HG02981 (cell line): ENCODE data around the gene SHISAL1.

Experiments used
- ATAC-seq: cut with Tn5 transposase; IDR thresholded peaks from one replicate; pipeline ENCODE4 v1.9.1; 2021; ENCODE audit warnings: mild to moderate bottlenecking, moderate library complexity; ENCODE audit not compliant: unreplicated experiment

SHISAL1 gene

DNA sequence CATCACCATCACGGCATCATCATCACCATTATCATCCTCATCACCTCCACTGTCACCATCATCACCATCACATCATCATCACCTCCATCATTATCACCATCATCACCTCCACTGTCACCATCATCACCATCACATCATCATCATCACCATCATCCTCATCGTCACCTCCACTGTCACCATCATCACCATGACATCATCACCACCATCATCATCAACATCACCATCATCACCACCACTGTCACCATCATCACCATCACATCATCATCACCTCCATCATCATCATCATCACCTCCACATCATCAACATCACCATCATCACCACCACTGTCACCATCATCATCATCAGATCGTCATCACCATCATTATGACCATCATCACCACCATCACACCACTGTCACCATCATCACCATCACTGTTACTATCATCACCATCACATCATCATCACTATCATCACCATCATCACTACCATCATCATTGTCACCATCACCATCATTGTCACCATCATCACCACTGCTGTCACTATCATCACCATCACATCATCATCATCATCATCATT lies 99.2 kb downstream of the SHISAL1 start:
- no peak for ATAC-seq

DNA sequence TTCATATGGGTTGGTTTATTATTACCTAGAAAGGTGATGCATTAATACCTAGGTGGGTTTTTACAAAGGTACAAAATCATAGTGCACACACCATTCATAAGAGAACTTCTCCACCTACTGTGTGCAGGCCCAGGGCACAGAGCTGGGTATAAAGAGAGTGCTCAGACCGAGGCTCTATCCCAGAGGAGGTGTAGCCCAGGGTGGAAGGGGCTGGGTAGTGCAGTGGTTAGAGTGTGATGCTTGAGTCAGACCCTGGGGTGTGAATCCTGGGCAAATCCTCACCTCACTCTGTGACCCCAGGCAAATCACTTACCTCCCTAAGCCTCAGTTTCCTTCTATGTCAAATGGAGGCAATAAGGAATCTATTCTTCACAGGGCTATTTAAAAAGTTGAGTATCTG lies 99.8 kb downstream of the SHISAL1 start:
- ATAC-seq, result no peak

DNA sequence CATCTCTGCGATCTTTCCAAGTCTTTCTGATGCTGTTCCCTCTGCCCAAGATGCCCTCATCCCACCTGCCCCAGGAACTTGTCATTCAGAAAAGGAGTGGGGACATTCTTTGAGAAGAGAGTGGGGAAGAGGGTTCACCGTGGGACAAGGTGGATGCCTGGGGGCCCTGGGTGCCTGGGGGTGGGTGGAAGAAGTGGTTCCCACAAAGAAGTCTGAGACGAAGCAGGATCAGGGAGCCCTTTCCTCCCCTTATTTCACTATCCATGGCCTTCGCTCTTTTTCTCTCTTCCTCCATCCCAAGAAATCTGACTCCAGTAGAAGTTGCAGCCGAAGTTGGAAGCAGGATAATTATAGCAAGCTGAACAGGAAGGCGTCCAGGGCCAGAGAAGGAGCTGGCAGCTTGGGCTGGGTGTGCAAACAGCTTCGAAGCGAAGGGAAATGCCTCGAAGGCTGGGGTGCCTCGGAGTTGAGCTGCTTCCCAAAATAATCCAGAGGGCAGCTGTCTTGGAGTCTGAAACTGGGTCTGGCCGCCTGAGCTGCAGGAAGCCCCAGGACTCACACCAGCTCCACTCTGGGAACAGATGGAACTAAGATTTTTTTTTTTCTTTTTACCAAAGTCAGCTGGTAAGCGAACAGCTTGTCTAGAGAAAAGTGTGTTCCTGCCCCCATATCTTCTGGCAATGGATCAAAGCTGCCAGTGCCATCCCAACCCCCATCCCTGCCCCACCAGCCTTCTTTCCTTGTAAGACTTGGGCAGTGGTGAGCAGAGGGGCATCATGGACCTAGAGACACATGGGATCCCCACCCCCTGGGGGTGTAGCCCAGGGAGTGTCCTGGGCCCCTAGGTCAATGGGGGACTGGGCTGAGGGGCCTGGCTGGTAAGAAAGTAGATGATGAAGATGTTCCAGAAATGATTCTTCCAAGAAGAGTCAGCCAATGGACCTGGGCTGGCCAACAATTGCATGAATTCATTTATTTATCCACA lies 100.5 kb downstream of the SHISAL1 start:
- no peak for ATAC-seq

DNA sequence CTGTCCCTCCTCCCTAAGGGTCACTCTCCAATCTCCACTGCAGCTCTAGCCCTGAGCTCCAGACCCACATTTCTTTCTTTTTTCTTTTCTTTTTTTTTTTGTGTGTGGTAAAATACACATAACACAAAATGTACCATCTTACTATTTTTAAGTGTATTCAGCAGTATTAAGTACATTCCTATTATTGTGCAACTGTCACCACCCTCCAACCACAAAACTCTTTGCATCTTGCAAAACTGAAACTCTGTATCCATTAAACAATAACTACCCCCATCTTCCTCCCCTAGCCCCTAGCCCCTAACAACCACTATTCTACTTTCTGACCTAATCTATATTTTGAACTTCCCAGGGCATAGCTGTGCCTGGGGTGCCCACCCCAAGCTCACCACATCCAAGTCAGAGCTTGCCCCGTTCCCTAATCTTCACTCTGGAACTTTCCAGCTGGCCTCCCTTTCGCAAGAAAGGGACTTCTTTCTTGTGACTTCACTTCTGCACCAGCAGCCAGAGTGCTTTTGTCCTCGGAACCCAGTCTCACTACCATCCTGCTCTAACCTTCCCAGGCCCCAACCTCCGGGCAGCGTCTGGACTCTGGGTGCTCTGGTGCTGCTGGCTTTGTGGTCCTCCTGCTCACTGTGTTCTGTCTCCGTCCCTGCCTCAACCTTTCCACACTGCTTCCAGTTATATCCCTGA lies 101.3 kb downstream of the SHISAL1 start:
- ATAC-seq, result no peak

DNA sequence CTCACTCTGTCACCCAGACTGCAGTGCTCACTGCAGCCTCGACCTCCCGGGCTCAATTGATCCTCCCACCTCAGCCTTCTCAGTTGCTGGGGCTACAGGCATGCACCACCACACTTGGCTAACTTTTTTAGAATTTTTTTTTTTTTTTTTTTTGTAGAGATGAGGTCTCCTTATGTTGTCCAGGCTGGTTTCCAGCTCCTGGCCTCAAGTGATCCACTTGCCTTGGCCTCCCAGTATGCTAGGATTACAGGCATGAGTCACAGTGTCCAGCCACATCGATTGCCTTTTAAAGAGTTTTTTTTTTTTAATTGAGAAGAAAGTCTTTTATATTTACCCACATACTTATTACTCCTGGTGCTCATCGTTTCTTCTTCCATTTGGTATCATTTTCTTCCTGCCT lies 102.0 kb downstream of the SHISAL1 start:
- no peak for ATAC-seq

DNA sequence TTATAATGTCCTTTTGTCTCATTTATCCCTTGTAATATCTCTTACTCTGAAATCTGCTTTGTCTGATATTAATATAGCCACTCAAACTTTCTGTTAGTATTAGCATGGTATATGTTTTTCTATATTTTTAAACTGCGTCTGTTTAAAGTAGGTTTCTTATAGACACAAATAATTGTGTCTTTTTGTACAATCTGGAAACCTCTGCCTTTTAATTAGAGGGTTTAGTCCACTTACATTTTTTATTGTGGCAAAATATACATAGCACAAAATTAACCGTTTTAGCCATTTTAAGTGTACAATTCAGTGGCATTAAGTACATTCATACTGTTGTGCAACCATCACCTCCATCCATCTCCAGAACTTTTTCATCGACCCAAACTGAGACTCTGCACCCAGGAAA lies 103.4 kb downstream of the SHISAL1 start:
- no peak for ATAC-seq

DNA sequence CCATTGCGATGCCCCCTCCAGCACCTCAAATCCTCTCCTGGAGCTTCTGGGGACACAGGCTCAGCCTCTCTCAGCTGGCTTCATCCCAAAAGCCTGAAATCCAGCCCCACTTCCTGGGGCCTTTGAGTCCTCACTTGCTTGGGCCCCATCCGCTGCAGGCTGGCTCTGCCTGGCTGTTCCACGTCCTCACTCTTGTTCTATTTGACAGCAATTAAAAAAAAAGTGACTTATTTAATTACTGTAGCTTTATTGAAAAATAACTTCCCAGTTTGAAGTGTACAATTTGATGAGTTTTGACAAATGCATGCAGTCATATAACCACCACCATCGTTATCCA lies 104.8 kb downstream of the SHISAL1 start:
- ATAC-seq, result no peak

DNA sequence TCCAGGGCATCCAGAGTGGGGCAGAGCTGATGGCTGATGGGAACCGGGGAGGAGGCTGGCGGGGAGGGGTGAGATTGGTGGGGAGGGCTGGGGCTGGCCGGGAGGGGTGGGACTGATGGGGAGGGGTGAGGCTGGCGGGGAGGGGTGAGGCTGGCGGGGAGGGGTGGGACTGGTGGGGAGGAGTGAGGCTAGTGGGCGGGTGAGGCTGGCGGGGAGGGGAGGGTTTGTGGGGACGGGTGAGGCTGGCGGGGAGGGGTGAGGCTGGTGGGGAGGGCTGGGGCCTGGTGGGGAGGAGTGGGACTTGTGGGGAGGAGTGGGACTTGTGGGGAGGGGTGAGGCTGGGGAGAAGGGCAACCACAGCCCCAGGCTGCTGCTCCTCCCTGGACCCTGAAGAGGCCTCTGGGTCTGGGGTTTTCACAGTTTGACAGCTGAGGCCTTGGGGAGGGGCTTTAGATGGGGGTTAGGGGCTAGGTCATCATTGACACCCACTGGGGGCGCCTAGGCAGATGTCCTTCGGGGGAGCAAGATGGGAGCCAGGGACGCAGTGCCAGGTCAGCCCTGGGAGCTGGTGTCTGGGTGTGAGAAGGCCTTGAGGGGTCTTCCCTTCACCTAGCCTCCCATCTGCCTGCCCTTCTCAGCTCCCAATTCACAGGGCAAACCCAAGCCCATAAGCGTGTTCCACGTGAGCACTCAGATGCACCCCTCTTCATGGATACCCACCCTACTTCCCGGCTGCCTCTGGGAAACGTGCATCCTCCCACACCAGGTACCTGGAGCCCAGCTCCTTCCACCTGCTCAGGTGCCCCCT lies 105.4 kb downstream of the SHISAL1 start:
- ATAC-seq, result no peak

DNA sequence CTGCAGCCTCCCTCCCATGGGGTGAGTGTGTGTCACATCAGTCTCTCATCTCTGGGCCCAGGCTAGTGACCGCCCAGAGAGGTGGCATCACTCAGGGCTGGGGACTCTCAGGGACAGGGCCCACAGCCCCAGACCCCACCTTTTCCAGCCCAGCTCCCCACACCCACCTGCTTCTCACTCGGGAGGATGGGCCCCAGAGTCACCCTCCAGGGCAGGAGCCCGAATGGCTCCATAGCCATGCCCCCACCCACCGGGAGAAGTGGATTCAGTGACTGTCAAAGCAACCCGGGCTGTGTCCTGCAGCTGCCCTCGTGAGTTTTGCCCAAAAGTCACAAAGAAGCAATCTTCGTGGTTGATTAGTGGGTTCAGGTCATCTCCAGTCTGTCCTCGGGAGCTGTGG lies 106.1 kb downstream of the SHISAL1 start:
- ATAC-seq, result no peak

DNA sequence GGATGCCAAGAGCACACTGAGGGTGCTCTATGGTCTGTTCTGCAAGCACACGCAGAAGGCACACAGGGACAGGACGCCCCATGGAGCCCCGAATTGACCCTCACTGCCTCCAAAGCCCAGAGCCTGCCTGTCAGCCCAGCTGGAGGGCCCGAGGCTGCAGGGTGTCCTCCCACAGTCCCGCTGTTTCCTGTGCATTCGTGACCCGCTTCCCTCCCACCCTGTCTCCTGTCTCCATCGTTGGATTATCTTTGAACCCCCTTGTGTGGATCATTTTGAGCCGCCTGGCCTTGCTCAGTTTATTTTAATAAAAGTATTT lies 106.5 kb downstream of the SHISAL1 start:
- no peak for ATAC-seq

DNA sequence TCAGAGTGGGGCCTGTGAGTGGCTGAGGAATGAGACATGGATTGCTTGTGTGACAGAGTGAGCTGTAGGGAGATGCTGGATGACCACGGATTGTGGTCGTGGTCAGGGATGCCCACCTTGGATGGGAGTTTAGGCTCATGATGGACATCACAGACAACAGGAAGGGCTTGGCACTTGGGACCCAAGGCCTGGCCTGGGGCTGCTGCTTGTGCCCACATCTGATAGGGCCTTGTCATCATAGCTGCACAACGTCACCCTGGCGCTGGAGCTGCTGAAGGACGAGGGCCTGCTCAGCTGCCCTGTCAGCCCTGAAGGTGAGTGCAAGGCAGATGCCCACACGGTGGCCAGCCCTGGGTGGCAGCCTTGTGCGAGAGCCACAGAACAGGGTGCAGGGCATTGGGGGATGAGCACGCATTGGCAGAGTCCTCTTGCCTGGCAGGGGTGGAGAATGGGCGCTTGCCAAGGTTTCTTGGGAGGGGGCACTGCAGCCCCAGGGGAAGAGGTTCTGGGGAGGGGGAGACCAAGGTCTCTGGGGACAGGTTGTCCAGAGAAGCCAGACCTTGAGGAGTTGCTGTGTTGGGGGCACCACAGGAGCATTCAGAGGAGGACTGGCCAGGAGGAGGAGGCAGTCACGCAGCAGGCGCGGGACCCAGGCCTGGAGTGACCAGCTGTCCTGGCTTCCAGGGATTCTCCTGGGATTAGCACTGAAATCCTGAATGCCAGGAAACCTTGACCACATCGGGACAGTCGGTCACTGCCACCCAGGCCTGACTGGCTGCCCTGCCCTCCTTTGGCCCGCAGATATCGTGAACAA lies 107.0 kb downstream of the SHISAL1 start:
- no peak for ATAC-seq

DNA sequence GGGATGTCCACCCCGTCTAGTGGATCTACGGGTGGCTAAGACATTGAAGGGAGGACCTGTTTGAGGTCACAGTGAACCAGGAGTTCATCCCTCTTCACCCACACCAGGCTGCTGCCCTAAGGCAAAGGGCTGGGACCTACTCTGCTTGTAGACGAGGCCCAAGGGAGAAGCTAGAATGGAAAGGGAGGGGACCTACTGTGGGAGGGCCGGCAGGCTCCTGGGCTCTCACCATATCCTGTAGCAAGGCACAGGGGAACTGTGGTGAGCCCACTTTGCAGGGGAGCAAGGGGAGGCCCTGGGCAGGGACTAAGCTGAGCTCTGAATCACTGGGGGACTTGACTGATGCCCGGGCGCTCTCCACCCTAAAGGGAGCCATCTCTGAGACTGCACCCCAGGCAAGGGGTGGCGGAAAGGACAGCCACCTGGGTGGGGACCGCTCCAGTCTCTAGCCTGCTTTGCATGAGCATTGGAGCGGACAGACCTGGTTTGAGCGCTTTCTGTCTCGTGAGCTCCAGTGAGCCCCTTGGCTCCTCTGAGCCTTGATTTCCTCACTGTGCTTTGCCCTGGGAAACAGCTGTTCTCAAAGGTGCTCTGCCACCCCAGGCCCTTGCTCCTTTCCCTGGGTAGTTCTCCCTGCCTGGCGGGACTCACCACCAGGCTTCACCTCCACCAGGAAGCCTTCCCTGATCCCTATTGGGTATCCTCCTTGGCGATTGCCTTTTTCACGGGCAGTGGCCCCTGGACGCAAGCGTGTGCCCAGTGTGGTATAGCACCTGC lies 107.8 kb downstream of the SHISAL1 start:
- ATAC-seq, result no peak

DNA sequence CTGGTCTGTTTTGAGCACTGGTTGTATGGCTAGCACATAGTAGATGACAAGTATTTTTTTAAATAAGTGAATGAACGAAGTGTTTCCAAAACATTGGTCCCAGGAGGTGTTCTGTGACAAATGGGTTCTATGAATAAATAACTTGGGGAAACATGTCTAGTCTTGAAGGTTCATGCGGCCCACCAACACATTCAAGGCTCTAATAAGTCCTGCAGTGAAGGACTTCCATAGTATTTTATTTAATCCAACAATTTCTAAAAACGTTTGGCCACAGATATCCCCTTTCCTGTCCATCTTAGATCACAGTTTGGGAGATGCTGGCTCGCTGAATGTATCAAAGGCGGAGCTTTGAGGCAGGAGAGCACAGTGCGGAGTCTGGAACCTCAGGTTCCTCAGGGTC lies 109.5 kb downstream of the SHISAL1 start:
- no peak for ATAC-seq

DNA sequence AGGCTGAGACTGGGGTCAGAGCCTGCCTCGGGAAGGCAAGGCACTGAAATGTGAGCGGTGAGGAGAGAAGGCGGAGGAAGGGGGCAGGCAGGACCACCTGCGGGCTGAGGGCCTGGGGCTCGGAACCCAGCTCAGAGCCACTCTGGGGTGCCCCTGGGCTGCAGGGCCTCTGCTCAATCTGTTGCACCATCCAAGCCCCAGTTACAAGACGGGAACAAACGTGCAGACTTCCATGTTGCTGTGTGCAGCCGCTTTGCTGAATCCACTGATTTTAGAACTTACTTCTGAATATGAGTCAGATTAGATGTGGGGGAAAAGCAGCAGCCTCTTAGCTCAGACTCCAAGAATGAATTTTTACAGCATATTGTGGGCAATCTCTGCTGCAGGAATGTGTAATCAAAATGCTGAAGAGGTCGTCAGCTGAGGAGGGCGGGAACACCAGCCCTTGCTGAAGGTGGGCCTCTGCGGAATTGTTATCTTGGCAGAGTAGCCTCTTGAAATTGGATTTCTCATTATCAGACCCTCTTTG lies 110.4 kb downstream of the SHISAL1 start:
- no peak for ATAC-seq

DNA sequence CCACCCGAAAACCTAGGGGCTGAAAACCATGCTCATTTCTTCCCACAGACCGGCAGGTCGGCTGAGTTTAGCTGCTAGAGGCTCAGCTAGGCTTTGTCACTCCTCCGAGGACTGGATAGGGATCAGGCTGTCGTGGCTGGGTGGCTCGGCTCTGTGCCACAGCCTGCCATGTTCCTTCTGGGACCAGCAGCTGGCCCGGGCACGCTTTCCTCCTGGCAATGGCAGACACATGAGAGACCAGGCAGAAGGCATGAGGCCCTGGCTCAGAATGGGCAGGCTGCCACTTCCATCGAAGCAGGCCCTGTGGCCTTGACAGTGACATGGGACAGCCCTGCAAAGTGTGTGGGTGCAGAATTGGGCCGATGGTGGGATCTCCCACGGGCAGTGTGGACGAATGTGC lies 111.1 kb downstream of the SHISAL1 start:
- ATAC-seq, result no peak

DNA sequence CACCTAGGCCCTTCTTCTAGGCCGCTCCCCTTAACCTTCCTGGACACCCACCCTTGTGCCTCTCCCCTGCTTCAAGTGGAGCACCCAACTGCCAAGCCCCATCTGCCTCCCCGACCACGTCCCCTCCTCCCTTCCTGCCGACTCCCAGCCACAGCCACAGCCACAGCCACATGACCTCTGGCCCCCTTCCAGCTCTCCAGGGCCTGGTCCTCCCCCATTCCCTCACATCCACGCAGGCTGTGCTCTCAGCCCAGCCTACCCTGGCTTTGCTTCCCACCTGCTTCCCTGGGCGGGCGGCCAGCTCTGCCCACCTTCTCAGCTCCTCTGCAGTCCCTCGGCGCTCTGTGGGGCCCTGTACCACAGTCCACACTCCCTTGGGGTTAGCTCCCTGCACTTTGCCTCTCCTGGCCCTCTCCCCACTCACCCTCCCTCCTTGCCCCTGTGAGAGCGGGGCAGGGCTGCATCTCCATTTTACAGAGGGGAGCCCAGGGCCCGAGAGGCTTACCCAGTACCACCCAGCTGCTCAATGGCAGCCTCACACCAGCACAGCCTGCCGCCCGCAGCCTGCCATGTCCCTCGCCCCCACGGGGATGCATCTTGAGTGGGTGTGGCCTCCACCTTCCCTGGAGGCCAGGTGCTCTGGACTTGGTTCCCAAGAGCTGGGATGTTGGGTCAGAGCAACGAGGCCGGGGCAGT lies 111.7 kb downstream of the SHISAL1 start:
- ATAC-seq, result no peak

DNA sequence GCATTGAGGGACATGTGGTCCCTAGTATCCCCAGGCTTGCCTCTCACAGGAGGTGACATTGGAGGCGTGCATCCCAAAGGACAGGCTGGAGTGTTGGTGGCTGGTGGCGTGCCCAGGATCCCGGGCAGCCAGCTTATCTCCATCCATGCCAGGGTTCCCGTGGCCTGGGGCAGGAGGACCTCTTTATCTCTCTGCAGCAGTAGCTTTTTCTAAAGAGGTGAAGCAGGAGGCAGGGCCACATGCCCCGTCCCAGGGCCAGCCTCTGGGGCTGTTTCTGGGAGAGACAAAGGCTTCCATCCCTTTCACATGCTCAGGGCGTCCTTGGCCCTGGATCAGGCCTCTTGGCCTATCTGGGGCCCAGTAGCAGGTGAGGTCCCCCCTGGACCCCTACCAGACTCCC lies 112.3 kb downstream of the SHISAL1 start:
- no peak for ATAC-seq

DNA sequence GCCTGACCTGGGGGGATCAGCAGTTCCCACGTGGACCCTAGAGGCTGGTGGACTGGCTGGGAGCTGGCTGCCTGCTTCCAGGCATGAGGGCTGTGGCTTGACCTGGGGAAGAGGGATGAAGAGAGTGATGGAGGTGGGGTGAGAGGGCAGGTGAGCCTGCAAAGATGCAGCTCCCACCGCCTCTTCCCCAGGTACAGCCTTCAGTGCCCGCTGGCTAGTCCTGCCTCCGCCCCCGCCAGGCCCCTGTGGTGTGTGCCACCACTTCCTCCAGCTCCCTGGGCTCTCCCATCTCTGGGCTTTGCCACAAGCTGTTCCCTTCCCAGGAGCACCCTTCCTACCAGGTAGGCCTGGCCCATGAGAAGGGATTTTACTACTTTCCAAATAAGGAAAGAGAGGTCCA lies 112.9 kb downstream of the SHISAL1 start:
- no peak for ATAC-seq

DNA sequence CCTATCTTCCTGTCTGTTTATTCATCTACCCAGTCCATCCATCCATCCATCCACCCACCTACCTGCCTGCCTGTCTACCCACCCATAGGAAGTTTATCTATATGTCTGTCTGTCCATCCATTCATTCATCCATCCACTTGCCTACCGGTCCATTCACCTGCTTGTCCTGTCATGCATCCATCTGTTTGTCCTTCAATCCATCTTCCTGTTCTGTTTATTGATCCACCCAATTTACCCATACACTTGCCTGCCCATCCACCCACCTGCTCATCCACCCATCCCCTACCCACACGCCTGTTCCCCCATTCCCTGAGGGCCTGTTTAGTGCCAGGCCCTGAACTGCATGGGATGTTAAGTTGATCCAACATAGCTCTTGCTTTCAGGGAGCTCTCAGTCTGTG lies 113.6 kb downstream of the SHISAL1 start:
- ATAC-seq, result no peak
